HG03575 (cell line): ENCODE measurements around the gene SHLD2.
A peak's percentile ranks its signal among the peaks of the same experiment; 100 is the strongest.
"Not testable (repeated sequence)": the region's sequence is repeated elsewhere in the genome, so short reads cannot be mapped to it uniquely, and the experiment has no call there.

Source experiments
- ATAC-seq: cut with Tn5 transposase; IDR thresholded peaks from one replicate; pipeline ENCODE4 v1.9.1; 2021; ENCODE audit not compliant: unreplicated experiment, insufficient number of reproducible peaks, low FRiP score; ENCODE audit errors: extremely low read depth

The SHLD2 gene

GRCh38 chr10:87083576-87084290, 11.3 kb upstream of the SHLD2 start:
- ATAC-seq: peak; percentile 20

DNA sequence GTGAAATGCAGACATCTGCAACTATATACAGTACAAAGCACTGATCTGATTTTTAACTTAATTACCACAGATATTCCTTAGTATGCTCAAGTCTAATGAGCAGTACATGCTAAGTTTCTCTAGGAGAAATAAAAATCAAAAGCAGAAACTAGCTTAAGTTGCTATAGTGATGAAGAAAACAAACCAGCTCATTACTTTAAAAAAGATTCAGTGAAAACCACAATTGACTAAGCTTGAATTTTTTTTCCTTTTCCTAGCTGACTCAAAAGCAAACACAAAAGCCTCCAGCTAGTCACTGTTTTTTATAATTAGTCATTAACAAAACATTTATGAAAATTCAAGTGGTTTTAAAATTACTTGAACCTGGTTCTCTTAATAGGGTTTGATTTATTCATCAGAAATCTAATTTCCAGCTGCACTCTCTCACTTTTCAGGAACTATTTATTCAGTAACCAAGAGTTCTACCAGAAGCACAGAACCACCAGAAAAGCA, 10.7 kb upstream of the SHLD2 start:
- ATAC-seq: peak; percentile 54

GRCh38 chr10:87085537-87085936, 9.5 kb upstream of the SHLD2 start:
- no peak for ATAC-seq

DNA sequence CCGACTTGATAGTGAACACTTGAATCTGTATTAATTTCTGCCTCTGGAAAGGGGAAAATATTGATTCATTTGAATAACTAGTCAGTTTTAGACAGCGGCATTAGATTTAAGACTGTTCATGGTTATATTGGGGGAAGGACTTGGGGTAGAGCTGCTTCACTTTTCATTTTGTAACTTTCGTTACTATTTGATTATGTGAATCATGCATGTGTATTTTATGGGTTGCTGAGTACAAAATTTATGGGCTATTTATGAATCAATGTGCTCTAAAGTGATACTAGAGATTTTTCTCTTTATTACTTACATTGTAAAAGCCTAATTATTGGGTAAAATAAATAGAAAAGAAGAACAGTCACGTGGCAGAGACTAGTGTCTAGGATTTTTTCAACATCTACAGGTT, 5.3 kb upstream of the SHLD2 start:
- no peak for ATAC-seq

- no peak for ATAC-seq
These were observed 4.2 kb upstream of the SHLD2 start for GRCh38 chr10:87090779-87091178.

GRCh38 chr10:87092376-87092860, 2.6 kb upstream of the SHLD2 start:
- ATAC-seq: no peak

- ATAC-seq: no peak
These were observed 2.0 kb upstream of the SHLD2 start for GRCh38 chr10:87092861-87093631.

DNA sequence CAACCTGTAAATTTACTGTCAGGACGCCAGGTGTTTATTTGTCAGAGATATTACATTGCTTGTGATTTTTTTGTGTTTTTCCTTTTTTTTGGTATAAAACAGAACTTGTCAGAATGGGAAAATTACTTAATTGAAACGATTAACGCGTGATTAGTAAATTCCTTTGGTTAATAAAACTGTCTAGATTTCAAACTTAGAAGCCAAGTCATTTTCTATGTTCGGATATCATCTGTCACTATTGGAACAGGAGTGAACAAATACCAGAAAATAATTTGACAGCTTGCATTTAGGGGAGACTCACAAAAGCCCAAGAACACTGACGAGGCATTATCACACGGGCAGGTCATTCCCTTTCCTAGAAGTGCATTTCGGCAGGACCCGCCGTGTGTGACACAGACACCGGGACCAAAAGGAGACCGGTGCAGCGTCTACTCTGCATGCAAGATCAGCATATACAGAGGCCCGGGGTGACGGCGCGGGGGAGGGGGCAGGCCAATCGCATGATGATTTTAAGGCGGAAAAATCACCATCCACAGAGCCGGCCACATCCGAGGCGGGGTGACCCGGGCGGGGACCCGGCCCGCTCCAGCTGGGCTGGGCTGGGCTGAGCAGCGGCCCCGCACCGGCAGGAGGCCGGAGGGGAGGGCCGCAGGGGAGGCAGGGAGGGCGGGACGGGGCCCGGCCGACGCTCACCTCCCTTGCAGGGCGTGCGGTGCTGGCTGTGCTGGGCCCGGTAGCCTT, 1.2 kb upstream of the SHLD2 start:
- ATAC-seq: no peak

DNA sequence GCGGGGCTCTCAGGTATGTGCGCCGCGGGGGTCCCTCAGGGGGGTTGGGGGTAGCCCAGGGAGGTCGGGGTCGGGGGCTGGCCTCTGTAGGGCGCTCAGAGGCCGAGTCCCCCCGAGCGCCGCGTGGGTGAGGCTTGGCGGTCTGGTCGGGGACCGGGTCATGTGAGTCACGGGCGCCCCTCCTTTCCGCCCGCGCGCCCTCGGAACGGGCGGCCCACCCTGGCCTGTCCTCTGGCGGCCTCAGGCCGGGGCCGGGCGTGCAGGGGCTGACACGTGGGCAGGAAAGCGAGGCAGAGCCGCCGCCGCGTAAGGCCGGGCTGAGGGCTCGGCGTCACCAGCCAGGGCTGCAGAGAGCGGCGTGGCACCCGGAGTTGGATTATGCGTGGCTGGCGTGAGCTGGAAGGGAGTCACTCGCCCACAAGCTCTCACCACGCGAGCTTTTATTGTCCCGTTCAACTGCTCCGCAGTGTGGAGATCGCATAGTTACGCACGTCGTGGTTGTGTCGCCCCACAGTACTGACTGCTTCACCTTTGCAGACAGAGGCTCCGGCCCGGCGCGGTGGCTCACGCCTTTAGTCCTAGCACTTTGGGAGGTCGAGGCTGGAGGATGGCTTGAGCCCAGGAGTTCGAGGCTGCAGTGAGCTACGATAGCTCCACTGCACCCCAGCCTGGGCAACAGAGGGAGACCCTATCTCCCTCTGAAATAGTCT, 385 bp downstream of the SHLD2 start:
- no peak for ATAC-seq

GRCh38 chr10:87101996-87102395, 7.0 kb downstream of the SHLD2 start:
- ATAC-seq: no peak

DNA sequence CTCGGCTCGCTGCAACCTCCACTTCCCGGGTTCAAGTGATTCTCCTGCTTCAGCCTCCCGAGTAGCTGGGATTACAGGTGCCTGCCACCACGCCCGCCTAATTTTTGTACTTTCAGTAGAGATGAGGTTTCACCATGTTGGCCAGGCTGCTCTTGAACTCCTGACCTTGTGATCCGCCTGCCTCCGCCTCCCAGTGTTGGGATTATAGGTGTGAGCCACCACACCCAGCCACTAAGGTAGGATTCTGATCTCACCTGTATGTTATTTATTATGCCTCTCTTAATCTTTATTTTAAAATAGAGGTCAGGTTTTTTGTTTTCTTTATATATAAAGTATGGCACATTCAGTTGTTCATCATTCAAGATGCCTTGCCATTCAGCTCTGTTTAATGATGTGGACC, 9.7 kb downstream of the SHLD2 start:
- not testable (repeated sequence) for ATAC-seq

- no peak for ATAC-seq
These were observed 10.6 kb downstream of the SHLD2 start for GRCh38 chr10:87105446-87106124.

GRCh38 chr10:87118122-87118521, 23.1 kb downstream of the SHLD2 start:
- not testable (repeated sequence) for ATAC-seq

- ATAC-seq: not testable (repeated sequence)
These were observed 24.0 kb downstream of the SHLD2 start for GRCh38 chr10:87119029-87119428.

GRCh38 chr10:87123351-87123750, 28.3 kb downstream of the SHLD2 start:
- not testable (repeated sequence) for ATAC-seq

GRCh38 chr10:87127048-87127447, 32.0 kb downstream of the SHLD2 start:
- not testable (repeated sequence) for ATAC-seq

GRCh38 chr10:87127607-87128156, 32.7 kb downstream of the SHLD2 start:
- not testable (repeated sequence) for ATAC-seq

DNA sequence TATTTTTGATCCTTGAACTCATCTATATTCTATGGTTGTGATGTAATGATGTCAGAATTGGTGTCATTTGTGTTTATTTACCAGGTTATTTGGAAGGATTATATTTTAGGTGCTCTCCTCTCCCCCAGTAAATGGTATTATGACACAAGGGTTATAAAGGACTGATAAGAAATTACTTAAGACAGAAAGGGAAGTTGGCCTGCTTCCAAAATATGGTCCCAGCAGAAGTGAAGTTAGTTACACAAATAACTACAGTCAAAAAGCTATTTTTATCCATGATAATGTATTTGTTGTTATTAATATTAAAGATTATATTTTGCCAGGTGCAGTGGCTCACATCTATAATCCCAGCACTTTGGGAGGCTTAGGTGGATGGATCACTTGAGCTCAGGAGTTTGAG, 37.2 kb downstream of the SHLD2 start:
- ATAC-seq: not testable (repeated sequence)
